ENCODE results near the gene CSGALNACT2. TPM values are rescaled to one million over a fixed set of nuclear protein-coding genes. Genes with fewer than 3 reads are reported as not detected.
"Not testable (repeated sequence)": the region's sequence is repeated elsewhere in the genome, so short reads cannot be mapped to it uniquely, and the experiment has no call there.

The CSGALNACT2 gene
- total RNA-seq, 1 experiment from 2014 or later: 10.0 TPM

GRCh38 chr10:43177595-43177994 lies 39.4 kb downstream of the CSGALNACT2 start:
- no peaks in the 10 kb centered on the region for H3K27me3 Mint-ChIP-seq (ENCODE audit: unreplicated experiment)
- no peaks in the 10 kb centered on the region for H3K9me3 Mint-ChIP-seq (ENCODE audit: low read depth, unreplicated experiment)
- peaks cover 8% of the 10 kb centered on the region for H3K4me1 Mint-ChIP-seq (ENCODE audit: low read depth, unreplicated experiment)
- no peak for DNase-seq
- TF ChIP-seq CTCF (IDR thresholded peaks at IDR 0.05; ENCODE audit: unreplicated experiment): no peak
- no TSS peak for BruUV-seq (replicated peaks)
- no peak overlapping the region for H3K4me3 Mint-ChIP-seq (ENCODE audit: low read depth, unreplicated experiment)
- intact Hi-C loops (cut with micrococcal nuclease; ENCODE audit: unreplicated experiment): no loop called here
- CTCF ChIA-PET: no interaction called here
- H3K36me3 Mint-ChIP-seq (ENCODE audit: insufficient read depth, unreplicated experiment): no peaks in the 10 kb centered on the region
- no peak overlapping the region for H3K27ac Mint-ChIP-seq (ENCODE audit: unreplicated experiment)

- BruUV-seq (replicated peaks): no TSS peak
- Mint-ChIP-seq H3K27ac (ENCODE audit: unreplicated experiment) (no peak overlapping the region), H3K9me3 (ENCODE audit: low read depth, unreplicated experiment) (no peaks in the 10 kb centered on the region), H3K4me3 (ENCODE audit: low read depth, unreplicated experiment) (no peak overlapping the region), H3K4me1 (ENCODE audit: low read depth, unreplicated experiment) (no peaks in the 10 kb centered on the region), H3K27me3 (ENCODE audit: unreplicated experiment) (no peaks in the 10 kb centered on the region), H3K36me3 (ENCODE audit: insufficient read depth, unreplicated experiment) (peaks cover 4% of the 10 kb centered on the region)
- no peak for TF ChIP-seq CTCF (IDR thresholded peaks at IDR 0.05; ENCODE audit: unreplicated experiment)
- DNase-seq: no peak
- intact Hi-C loops (cut with micrococcal nuclease; ENCODE audit: unreplicated experiment): no loop called here
- CTCF ChIA-PET: no interaction called here
These were observed 42.9 kb downstream of the CSGALNACT2 start for GRCh38 chr10:43181146-43181545.

DNA sequence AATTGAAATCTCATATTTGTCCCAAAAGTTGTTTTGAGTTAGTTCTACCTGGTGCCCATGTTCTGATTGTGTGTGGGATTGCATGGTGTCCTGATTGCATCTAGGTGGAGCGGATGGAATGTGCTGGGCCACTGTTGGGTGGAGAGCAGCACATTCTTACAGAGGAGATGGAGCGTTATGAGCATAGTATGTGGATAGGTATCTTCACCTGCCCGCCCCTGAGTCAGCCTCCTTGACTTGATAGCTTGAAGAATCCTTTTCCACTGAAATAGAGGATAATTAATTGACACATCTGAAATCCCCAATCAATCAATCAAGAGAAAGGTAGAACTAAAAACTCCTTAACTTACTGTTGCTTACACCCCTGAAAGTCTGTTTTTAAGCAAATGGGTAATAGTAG lies 45.5 kb downstream of the CSGALNACT2 start:
- H3K27ac Mint-ChIP-seq (ENCODE audit: unreplicated experiment); H3K4me1 Mint-ChIP-seq (ENCODE audit: low read depth, unreplicated experiment); DNase-seq; CTCF ChIA-PET; H3K27me3 Mint-ChIP-seq (ENCODE audit: unreplicated experiment); H3K9me3 Mint-ChIP-seq (ENCODE audit: low read depth, unreplicated experiment); H3K36me3 Mint-ChIP-seq (ENCODE audit: insufficient read depth, unreplicated experiment); H3K4me3 Mint-ChIP-seq (ENCODE audit: low read depth, unreplicated experiment); intact Hi-C loops (cut with micrococcal nuclease; ENCODE audit: unreplicated experiment); BruUV-seq (replicated peaks): not testable (repeated sequence)

GRCh38 chr10:43186150-43186549 lies 47.9 kb downstream of the CSGALNACT2 start:
- no peak for DNase-seq
- no TSS peak for BruUV-seq (replicated peaks)
- no peak for TF ChIP-seq CTCF (IDR thresholded peaks at IDR 0.05; ENCODE audit: unreplicated experiment)
- no peaks in the 10 kb centered on the region for H3K4me1 Mint-ChIP-seq (ENCODE audit: low read depth, unreplicated experiment)
- H3K4me3 Mint-ChIP-seq (ENCODE audit: low read depth, unreplicated experiment): no peak overlapping the region
- peaks cover 4% of the 10 kb centered on the region for H3K36me3 Mint-ChIP-seq (ENCODE audit: insufficient read depth, unreplicated experiment)
- H3K27ac Mint-ChIP-seq (ENCODE audit: unreplicated experiment): no peak overlapping the region
- CTCF ChIA-PET: no interaction called here
- intact Hi-C loops (cut with micrococcal nuclease; ENCODE audit: unreplicated experiment): no loop called here
- no peaks in the 10 kb centered on the region for H3K9me3 Mint-ChIP-seq (ENCODE audit: low read depth, unreplicated experiment)
- H3K27me3 Mint-ChIP-seq (ENCODE audit: unreplicated experiment): no peaks in the 10 kb centered on the region

GRCh38 chr10:43187213-43187612 lies 49.0 kb downstream of the CSGALNACT2 start:
- CTCF ChIA-PET: no interaction called here
- Mint-ChIP-seq H3K36me3 (ENCODE audit: insufficient read depth, unreplicated experiment) (peaks cover 4% of the 10 kb centered on the region), H3K4me1 (ENCODE audit: low read depth, unreplicated experiment) (no peaks in the 10 kb centered on the region), H3K27me3 (ENCODE audit: unreplicated experiment) (no peaks in the 10 kb centered on the region), H3K4me3 (ENCODE audit: low read depth, unreplicated experiment) (no peak overlapping the region), H3K9me3 (ENCODE audit: low read depth, unreplicated experiment) (no peaks in the 10 kb centered on the region), H3K27ac (ENCODE audit: unreplicated experiment) (no peak overlapping the region)
- no TSS peak for BruUV-seq (replicated peaks)
- intact Hi-C loops (cut with micrococcal nuclease; ENCODE audit: unreplicated experiment): no loop called here
- no peak for DNase-seq
- TF ChIP-seq CTCF (IDR thresholded peaks at IDR 0.05; ENCODE audit: unreplicated experiment): no peak
